Sigmoid colon (tissue), 7 donors: ENCODE measurements around the gene ENTR1. TPM values are rescaled to one million over a fixed set of nuclear protein-coding genes. Genes with fewer than 3 reads are reported as not detected.

ENCODE experiments used
- DNase-seq: peaks from one replicate; pipeline ENCODE4 v3.0.0-alpha.2; 2019
- H3K27ac ChIP-seq, 4 donors: fragments of 200-600 bp; sonication (generic); one replicate each; pipeline ENCODE4 v1.5.1; 2016 to 2019; ENCODE audit warnings: mild to moderate bottlenecking in 1 of 4
- H3K27me3 ChIP-seq, 3 donors: fragments of 200-600 bp; sonication (generic); one replicate each; pipeline ENCODE4 v1.5.1; 2019; ENCODE audit warnings: mild to moderate bottlenecking in 1 of 3
- H3K36me3 ChIP-seq, 4 donors: fragments of 200-600 bp; sonication (generic); one replicate each; pipeline ENCODE4 v1.5.1; 2016 to 2019
- H3K4me1 ChIP-seq, 4 donors: fragments of 200-600 bp; sonication (generic); one replicate each; pipeline ENCODE4 v1.5.1; 2017 to 2019
- H3K4me3 ChIP-seq, 4 donors: fragments of 200-600 bp; sonication (generic); one replicate each; pipeline ENCODE4 v1.5.1; 2017 to 2019; ENCODE audit warnings: mild to moderate bottlenecking in 2 of 4, moderate library complexity in 1 of 4
- H3K9me3 ChIP-seq, 4 donors: fragments of 200-600 bp in 3 of 4; sonication (generic) in 3 of 4; one replicate each; pipeline versions ENCODE4 v1.5.1 to v1.6.1; 2013 to 2019
- CTCF ChIP-seq, 4 experiments: fragments of 450-650 bp in 3 of 4; fragments of 200-600 bp in 1 of 4; IDR thresholded peaks; one replicate each; pipeline ENCODE4 v1.5.1; 2016 to 2019; ENCODE audit warnings: antibody characterized with exemption in 4 of 4, mild to moderate bottlenecking in 3 of 4, moderate library complexity in 2 of 4
- EP300 ChIP-seq, 4 donors: sonication (generic); formaldehyde crosslinking; IDR thresholded peaks; one replicate each; pipeline ENCODE4 v1.6.1; 2017; ENCODE audit warnings: antibody characterized with exemption in 4 of 4
- POLR2A ChIP-seq, 2 donors: fragments of 450-650 bp; IDR thresholded peaks; one replicate each; pipeline ENCODE4 v1.6.1; 2016; ENCODE audit warnings: antibody characterized with exemption in 2 of 2, mild to moderate bottlenecking in 2 of 2, moderate library complexity in 2 of 2
- POLR2AphosphoS5 ChIP-seq, 4 donors: sonication (generic); formaldehyde crosslinking; IDR thresholded peaks; one replicate each; pipeline ENCODE4 v1.6.1; 2017; ENCODE audit warnings: antibody characterized with exemption in 4 of 4
- WGBS, 2 donors: extraction: QIAGEN DNeasy Blood & Tissue Kit; methylation state at CpG; one replicate each; pipeline ENCODE4 v1.1.7; 2013; 5-methylcytosine and 5-hydroxymethylcytosine counted together
- intact Hi-C: fragments of 100-400 bp; cut with DNase I; formaldehyde crosslinking; loops from one replicate; pipeline ENCODE4 v1.15.1; 2023
- polyA plus RNA-seq, 3 donors: library from polyadenylated mRNA; stranded (reverse); fragments of 200-250 nt; gene quantifications; one replicate each; pipeline ENCODE4 v1.2.3, GENCODE V29; 2013
- total RNA-seq, 4 donors: library from RNA; depleted of rRNA; stranded (reverse); fragments of >200 nt; gene quantifications; one replicate each; pipeline ENCODE4 v1.1.0, GENCODE V29; 2016
- donor health status: healthy with polysubstance abuse.
- donor health status: Bipolar disorder and iron deficiency.
- donor health status: healthy.

The ENTR1 gene
- total and polyA plus RNA-seq, 7 donors: 16.2 to 47.2 (median 30.6) TPM

DNA sequence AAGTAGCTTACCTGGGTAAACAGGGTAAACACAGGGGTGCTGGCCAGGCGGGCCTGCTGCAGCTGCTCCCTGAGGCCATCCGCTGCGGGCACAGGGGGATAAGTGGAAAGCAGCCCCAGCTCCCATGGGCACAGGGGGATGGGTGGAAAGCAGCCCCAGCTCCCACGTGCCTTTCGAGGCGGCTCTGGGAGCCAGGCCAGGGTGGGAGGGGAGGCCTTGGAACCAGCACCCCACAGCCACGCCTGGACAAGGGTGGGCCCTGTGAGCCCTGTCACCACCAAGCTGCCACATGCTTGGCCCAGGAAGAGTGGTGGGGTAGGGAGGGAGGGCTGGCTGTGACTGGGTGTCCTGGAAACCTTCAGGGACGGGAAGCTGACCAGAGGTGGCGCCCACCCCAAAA, 29.1 kb downstream of the ENTR1 start:
- intact Hi-C loops: no loop called here
- H3K9me3 ChIP-seq: no peaks in the 10 kb centered on the region
- TF ChIP-seq POLR2AphosphoS5 (IDR thresholded peaks at IDR 0.05): no peak
- TF ChIP-seq EP300 (IDR thresholded peaks at IDR 0.05): no peak
- TF ChIP-seq POLR2A (IDR thresholded peaks at IDR 0.05): no peak
- TF ChIP-seq CTCF (IDR thresholded peaks at IDR 0.05): no peak
- WGBS, 2 donors: 88 to 92% methylated on average over 9 of the region's 9 CpGs
- no peak for DNase-seq
- H3K27me3 ChIP-seq: no peaks in the 10 kb centered on the region
- H3K27ac ChIP-seq: no peak overlapping the region
- H3K4me3 ChIP-seq: no peak overlapping the region
- H3K4me1 ChIP-seq: no peaks in the 10 kb centered on the region
- peaks cover 7 to 72% (median 28%) of the 10 kb centered on the region in 4 donors for H3K36me3 ChIP-seq

GRCh38 chr9:136380381-136380780, 30.0 kb downstream of the ENTR1 start:
- Histone ChIP-seq H3K4me1 (no peaks in the 10 kb centered on the region), H3K27me3 (no peaks in the 10 kb centered on the region), H3K4me3 (no peak overlapping the region), H3K9me3 (no peaks in the 10 kb centered on the region), H3K36me3 (peaks cover 7 to 71% (median 28%) of the 10 kb centered on the region in 4 donors), H3K27ac (no peak overlapping the region)
- 94 to 95% methylated on average over 17 of the region's 17 CpGs for WGBS, 2 donors
- DNase-seq: no peak
- intact Hi-C loops: no loop called here
- no peak for TF ChIP-seq POLR2AphosphoS5 (IDR thresholded peaks at IDR 0.05)
- no peak for TF ChIP-seq CTCF (IDR thresholded peaks at IDR 0.05)
- no peak for TF ChIP-seq POLR2A (IDR thresholded peaks at IDR 0.05)
- TF ChIP-seq EP300 (IDR thresholded peaks at IDR 0.05): no peak

GRCh38 chr9:136379891-136380290, 30.5 kb downstream of the ENTR1 start:
- peaks cover 7 to 66% (median 26%) of the 10 kb centered on the region in 4 donors for H3K36me3 ChIP-seq
- H3K27me3 ChIP-seq: no peaks in the 10 kb centered on the region
- no peak for DNase-seq
- H3K9me3 ChIP-seq: no peaks in the 10 kb centered on the region
- no peak overlapping the region for H3K27ac ChIP-seq
- no peak overlapping the region for H3K4me3 ChIP-seq
- H3K4me1 ChIP-seq: no peaks in the 10 kb centered on the region
- TF ChIP-seq CTCF (IDR thresholded peaks at IDR 0.05): no peak
- intact Hi-C loops: no loop called here
- 90 to 92% methylated on average over 11 of the region's 11 CpGs for WGBS, 2 donors

- 93 to 95% methylated on average over 11 of the region's 11 CpGs for WGBS, 2 donors
- Histone ChIP-seq H3K27me3 (no peaks in the 10 kb centered on the region), H3K4me1 (no peaks in the 10 kb centered on the region), H3K9me3 (no peaks in the 10 kb centered on the region), H3K27ac (no peak overlapping the region), H3K36me3 (peaks cover 7 to 61% (median 21%) of the 10 kb centered on the region in 4 donors), H3K4me3 (no peak overlapping the region)
- no peak for TF ChIP-seq POLR2AphosphoS5 (IDR thresholded peaks at IDR 0.05)
- no peak for TF ChIP-seq POLR2A (IDR thresholded peaks at IDR 0.05)
- TF ChIP-seq EP300 (IDR thresholded peaks at IDR 0.05): no peak
- TF ChIP-seq CTCF (IDR thresholded peaks at IDR 0.05): no peak
- no peak for DNase-seq
- intact Hi-C loops: no loop called here
Measured at GRCh38 chr9:136379401-136379800, 31.0 kb downstream of the ENTR1 start.

DNA sequence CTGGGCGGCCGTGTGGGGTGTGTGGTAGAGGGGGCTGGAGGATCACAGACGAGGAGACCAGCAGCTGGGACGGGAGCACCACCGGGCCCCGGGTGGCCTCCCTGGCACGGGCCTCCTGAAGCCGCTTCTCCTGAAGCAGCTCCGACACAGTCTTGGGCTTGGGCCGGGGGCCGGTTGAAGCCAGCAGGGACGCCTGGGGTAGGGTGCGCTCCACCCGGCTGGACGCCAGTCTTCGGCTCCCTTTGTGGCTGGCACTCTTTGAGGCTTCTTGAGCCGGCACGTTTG, 31.5 kb downstream of the ENTR1 start:
- peaks cover 7 to 56% (median 18%) of the 10 kb centered on the region in 4 donors for H3K36me3 ChIP-seq
- H3K27ac ChIP-seq: no peak overlapping the region
- no peaks in the 10 kb centered on the region for H3K27me3 ChIP-seq
- intact Hi-C loops: no loop called here
- 92 to 94% methylated on average over 18 of the region's 18 CpGs for WGBS, 2 donors
- no peaks in the 10 kb centered on the region for H3K9me3 ChIP-seq
- TF ChIP-seq CTCF (IDR thresholded peaks at IDR 0.05) (no peak), EP300 (IDR thresholded peaks at IDR 0.05) (no peak), POLR2A (IDR thresholded peaks at IDR 0.05) (no peak), POLR2AphosphoS5 (IDR thresholded peaks at IDR 0.05) (no peak)
- H3K4me1 ChIP-seq: no peaks in the 10 kb centered on the region
- H3K4me3 ChIP-seq: no peak overlapping the region
- DNase-seq: no peak
